BE2C (cell line): ENCODE measurements around the gene OLFML2A.

Source experiments
- DNase-seq: peaks from one replicate; pipeline ENCODE4 v3.0.0-alpha.2; 2020
- H3K27me3 ChIP-seq: fragments of 250-450 bp; sonication (Bioruptor Pico); 2 replicates; pipeline ENCODE4 v1.5.1; 2020; ENCODE audit warnings: mild to moderate bottlenecking
- H3K36me3 ChIP-seq: fragments of 250-450 bp; sonication (Bioruptor Pico); 2 replicates; pipeline ENCODE4 v1.5.1; 2020; ENCODE audit warnings: mild to moderate bottlenecking
- H3K4me1 ChIP-seq: fragments of 250-450 bp; sonication (Bioruptor Pico); 2 replicates; pipeline ENCODE4 v1.5.1; 2020
- H3K4me3 ChIP-seq: 2 replicates; pipeline ENCODE4 v1.5.1; 2011; ENCODE audit warnings: low read depth, low read length
- H3K9me3 ChIP-seq: fragments of 250-450 bp; sonication (Bioruptor Pico); 2 replicates; pipeline ENCODE4 v1.5.1; 2020
- CTCF ChIP-seq: IDR thresholded peaks from 2 replicates; pipeline ENCODE4 v1.5.1; 2012; ENCODE audit warnings: mild to moderate bottlenecking, low read depth, low read length

The OLFML2A gene

DNA sequence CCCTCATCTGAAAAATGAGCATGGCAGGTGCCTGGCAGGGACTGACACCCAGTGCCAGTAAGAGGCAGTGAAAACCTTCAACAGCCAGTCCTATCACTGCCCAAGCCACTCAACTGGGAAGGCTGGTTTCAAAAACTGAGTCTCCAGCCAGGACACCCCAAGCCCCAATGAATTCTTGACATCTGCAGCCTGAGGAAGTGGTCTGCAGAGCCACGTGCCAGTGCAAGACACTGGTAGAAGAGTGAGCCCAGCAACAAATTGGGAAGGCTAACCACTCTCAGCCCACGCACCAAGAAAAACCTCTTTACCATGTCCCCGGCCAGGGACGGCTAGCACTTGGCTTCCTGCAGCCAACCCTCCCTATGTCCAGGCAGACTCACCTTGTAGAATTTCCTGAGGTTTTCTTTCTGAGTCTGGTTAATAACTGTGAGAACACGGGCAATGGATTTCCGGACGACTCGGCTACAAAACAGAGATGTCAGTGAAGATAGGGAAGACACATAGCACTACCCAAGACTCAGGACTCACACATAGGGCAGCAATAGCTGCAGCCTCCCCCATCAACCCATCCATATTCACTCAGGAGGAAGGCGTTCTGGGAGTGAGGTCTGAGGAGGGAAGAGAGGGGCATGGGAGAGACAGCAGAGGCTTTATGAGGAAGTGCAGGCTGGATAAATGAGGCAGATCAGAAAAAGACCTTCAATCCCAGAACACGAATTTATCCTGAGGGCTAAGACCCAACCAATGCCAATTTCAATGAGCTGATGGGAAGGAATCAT lies 83.1 kb downstream of the OLFML2A start:
- Histone ChIP-seq H3K4me1 (no peaks in the 10 kb centered on the region), H3K4me3 (peak overlapping the region; percentile 93), H3K36me3 (peaks cover 49% of the 10 kb centered on the region), H3K27me3 (no peaks in the 10 kb centered on the region), H3K9me3 (no peaks in the 10 kb centered on the region)
- DNase-seq = no peak
- TF ChIP-seq CTCF = no peak

- Histone ChIP-seq H3K4me1 (no peaks in the 10 kb centered on the region), H3K4me3 (peak overlapping the region; percentile 93), H3K36me3 (peaks cover 49% of the 10 kb centered on the region), H3K9me3 (no peaks in the 10 kb centered on the region), H3K27me3 (no peaks in the 10 kb centered on the region)
- DNase-seq = no peak
- no peak for TF ChIP-seq CTCF
Observed at GRCh38 chr9:124860582-124861341, 83.8 kb downstream of the OLFML2A start.

DNA sequence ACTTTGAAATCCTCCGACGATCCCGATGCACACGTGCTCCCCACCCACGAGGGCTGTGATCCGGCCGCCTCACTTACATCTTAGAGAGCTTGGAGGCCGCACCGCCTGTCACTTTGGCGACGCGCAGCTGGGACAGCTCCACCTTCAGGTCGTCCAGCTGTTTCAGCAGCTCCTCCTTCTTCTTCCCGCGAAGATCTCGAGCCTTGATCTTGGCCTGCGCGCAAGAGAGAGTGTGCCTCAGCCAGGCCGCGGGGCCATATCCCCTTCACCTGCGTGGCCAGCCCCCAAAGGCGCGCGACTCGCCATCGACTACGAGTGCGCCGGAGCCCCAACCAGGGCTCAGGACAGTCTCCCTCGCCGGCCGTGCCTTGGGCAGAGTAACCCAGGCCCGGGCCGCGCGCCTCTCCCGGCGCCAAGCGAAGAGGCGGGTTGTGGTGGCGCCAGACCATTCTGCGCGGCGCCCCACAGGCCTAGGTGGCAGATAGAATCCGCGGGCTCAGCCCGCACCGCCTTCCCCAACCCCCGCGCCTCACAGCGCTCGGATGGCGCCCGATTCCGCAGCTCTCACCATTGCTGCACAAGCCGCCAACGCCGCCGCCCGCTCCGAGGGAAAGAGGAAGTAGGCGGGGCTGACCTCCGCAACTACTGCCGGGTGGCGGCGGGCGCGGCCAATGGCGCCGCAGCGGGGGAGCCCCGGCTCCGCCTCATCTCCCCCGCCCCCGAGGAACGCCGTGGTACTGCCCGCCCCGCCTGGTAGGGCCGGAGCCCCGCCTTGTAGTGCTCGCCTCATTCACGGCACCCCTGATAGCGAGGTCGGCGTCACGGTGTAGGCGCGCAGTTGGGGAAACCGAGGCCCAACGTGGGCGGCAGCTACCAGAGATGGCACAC lies 84.7 kb downstream of the OLFML2A start, which contains the start of the genes ARPC5L and RPL35:
TSS of gene ARPC5L (plus strand) at position 789 of the 888 bp plus-strand sequence. CDS start 7,161 bp downstream, outside the sequence.
TSS of gene RPL35 (minus strand) at position 616 of the 888 bp plus-strand sequence. CDS start at position 571, 45 bp downstream.
- peak within 1 kb of the TSS; percentile 93 for H3K4me3 ChIP-seq
- no peaks in the 10 kb centered on the region for H3K27me3 ChIP-seq
- DNase-seq = peak; percentile 97
- peaks cover 49% of the 10 kb centered on the region for H3K36me3 ChIP-seq
- no peaks in the 10 kb centered on the region for H3K4me1 ChIP-seq
- H3K9me3 ChIP-seq = no peaks in the 10 kb centered on the region
- TF ChIP-seq CTCF = no peak

GRCh38 chr9:124863371-124863871 lies 86.5 kb downstream of the OLFML2A start:
- H3K4me3 ChIP-seq = no peak overlapping the region
- H3K36me3 ChIP-seq = peaks cover 31% of the 10 kb centered on the region
- TF ChIP-seq CTCF = no peak
- H3K27me3 ChIP-seq = no peaks in the 10 kb centered on the region
- H3K9me3 ChIP-seq = no peaks in the 10 kb centered on the region
- H3K4me1 ChIP-seq = no peaks in the 10 kb centered on the region
- DNase-seq = no peak
